Thoracic aorta (tissue), 2 donors: ENCODE results near the gene UBXN2A. TPM values are rescaled to one million over a fixed set of nuclear protein-coding genes. Genes with fewer than 3 reads are reported as not detected.

Source experiments
- ATAC-seq: fragments of 150-250 bp; one replicate; pipeline ENCODE4 v1.8.0; 2017; ENCODE audit warnings: low read depth; ENCODE audit not compliant: insufficient number of reproducible peaks, low FRiP score
- DNase-seq: peaks from one replicate; pipeline ENCODE4 v3.0.0-alpha.2; 2020; ENCODE audit warnings: low spot score
- H3K27ac ChIP-seq, 2 donors: fragments of 200-600 bp; sonication (generic); 1 replicate in 1 of 2; 2 replicates in 1 of 2; pipeline ENCODE4 v1.5.1; 2016; ENCODE audit warnings: mild to moderate bottlenecking in 2 of 2, moderate library complexity in 2 of 2
- H3K27me3 ChIP-seq: fragments of 200-600 bp; sonication (generic); replicated peaks from 2 replicates; pipeline ENCODE4 v1.6.0; 2016; ENCODE audit warnings: mild to moderate bottlenecking; ENCODE audit not compliant: insufficient read depth
- H3K36me3 ChIP-seq: fragments of 200-600 bp; sonication (generic); one replicate; pipeline ENCODE4 v1.5.1; 2016
- H3K4me1 ChIP-seq, 2 donors: fragments of 200-600 bp; sonication (generic); 1 replicate in 1 of 2; 2 replicates in 1 of 2; pipeline versions ENCODE4 v1.5.1 to v1.6.0; 2016; ENCODE audit warnings: low read depth in 2 of 2, mild to moderate bottlenecking in 1 of 2; ENCODE audit not compliant: control insufficient read depth in 1 of 2
- H3K4me3 ChIP-seq: fragments of 200-600 bp; sonication (generic); 2 replicates; pipeline ENCODE4 v1.5.1; 2016; ENCODE audit warnings: mild to moderate bottlenecking
- H3K9me3 ChIP-seq: fragments of 200-600 bp; sonication (generic); 2 replicates; pipeline ENCODE4 v1.5.1; 2016
- total RNA-seq, 2 donors: library from RNA; depleted of rRNA; stranded (reverse); fragments of >200 nt; gene quantifications; one replicate each; pipeline versions ENCODE4 v1.1.0 to v1.2.3, GENCODE V29; 2016
- TF ChIP-seq, protein P1 (sequence below): fragments of 200-600 bp; sonication (generic); IDR thresholded peaks from one replicate; pipeline ENCODE4 v1.5.1; 2019; ENCODE audit warnings: antibody characterized with exemption

Gene UBXN2A, protein sequence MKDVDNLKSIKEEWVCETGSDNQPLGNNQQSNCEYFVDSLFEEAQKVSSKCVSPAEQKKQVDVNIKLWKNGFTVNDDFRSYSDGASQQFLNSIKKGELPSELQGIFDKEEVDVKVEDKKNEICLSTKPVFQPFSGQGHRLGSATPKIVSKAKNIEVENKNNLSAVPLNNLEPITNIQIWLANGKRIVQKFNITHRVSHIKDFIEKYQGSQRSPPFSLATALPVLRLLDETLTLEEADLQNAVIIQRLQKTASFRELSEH
- 10 to 100 TPM in 1 of 2 donors, 1 to 10 TPM in 1; 6.1 to 18.8 TPM for total RNA-seq

DNA sequence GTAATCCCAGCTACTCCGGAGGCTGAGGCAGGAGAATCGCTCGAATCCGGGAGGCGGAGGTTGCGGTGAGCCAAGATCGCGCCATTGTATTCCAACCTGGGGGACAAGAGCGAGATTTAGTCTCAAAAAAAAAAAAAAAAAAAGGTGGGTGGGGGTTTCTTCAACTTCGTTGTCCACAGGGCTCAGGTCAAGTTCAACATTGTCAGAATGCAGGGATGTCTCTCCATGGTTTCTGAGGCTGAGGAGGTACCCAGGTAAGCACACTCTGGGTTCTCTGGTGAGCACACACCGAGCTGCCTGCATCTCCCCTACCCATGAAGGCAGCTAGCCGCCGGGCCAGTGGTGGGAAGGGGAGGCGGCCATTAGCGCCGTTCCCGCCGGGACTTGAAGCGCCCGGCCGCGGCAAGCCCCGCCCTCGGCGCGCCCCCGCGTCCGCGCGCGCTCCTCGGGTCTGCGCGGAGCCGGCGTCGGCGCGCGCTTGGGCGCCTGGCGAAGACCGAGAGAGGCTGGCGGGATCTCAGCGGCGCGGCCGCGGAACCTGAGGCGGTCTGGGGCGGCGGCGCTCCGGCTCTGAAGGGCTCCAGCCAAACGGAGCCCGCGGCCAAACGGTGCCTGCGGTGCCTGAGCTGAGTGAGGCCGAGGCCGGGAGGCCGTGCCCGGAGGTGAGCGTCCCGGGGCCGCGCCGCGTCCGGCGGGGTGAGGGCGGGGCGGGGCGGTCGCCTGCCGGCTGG is at the start of gene UBXN2A:
UBXN2A (plus strand) TSS at position 477 of the 731 bp plus-strand sequence. CDS start 17,852 bp downstream, outside the sequence.
- Histone ChIP-seq H3K36me3 (no peaks in the 10 kb centered on the region), H3K4me1 (peaks cover 8 to 32% of the 10 kb centered on the region in 2 donors), H3K27ac (peak within 1 kb of the TSS; percentile 84), H3K9me3 (no peaks in the 10 kb centered on the region), H3K27me3 (no peaks in the 10 kb centered on the region), H3K4me3 (peak within 1 kb of the TSS; percentile 94)
- ATAC-seq (peak; percentile 63), DNase-seq (no peak)
- TF ChIP-seq, protein P1, sequence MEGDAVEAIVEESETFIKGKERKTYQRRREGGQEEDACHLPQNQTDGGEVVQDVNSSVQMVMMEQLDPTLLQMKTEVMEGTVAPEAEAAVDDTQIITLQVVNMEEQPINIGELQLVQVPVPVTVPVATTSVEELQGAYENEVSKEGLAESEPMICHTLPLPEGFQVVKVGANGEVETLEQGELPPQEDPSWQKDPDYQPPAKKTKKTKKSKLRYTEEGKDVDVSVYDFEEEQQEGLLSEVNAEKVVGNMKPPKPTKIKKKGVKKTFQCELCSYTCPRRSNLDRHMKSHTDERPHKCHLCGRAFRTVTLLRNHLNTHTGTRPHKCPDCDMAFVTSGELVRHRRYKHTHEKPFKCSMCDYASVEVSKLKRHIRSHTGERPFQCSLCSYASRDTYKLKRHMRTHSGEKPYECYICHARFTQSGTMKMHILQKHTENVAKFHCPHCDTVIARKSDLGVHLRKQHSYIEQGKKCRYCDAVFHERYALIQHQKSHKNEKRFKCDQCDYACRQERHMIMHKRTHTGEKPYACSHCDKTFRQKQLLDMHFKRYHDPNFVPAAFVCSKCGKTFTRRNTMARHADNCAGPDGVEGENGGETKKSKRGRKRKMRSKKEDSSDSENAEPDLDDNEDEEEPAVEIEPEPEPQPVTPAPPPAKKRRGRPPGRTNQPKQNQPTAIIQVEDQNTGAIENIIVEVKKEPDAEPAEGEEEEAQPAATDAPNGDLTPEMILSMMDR = no peak

DNA sequence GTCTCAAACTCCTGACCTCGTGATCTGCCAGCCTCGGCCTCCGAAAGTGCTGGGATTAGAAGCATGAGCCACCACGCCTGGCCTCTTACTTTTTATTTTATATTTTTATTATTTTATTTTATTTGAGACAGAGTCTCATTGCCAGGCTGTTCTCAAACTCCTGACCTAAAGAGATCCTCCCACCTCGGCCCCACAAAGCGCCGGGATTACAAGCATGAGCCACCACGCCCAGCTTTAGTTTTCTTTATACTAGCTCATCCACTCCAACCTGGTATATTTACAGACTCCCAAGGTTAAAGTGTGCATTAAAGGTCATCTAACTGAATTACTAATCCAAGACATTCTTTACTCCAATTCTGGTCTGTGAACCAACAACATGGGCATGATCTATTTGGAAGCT is 40.1 kb upstream of the UBXN2A start:
- no peak overlapping the region for H3K4me3 ChIP-seq
- TF ChIP-seq, protein P1 = no peak
- H3K36me3 ChIP-seq = no peaks in the 10 kb centered on the region
- H3K9me3 ChIP-seq = no peaks in the 10 kb centered on the region
- no peak overlapping the region for H3K27ac ChIP-seq
- no peaks in the 10 kb centered on the region for H3K27me3 ChIP-seq
- peaks cover 24 to 31% of the 10 kb centered on the region in 2 donors for H3K4me1 ChIP-seq
- DNase-seq = no peak
- ATAC-seq = no peak

DNA sequence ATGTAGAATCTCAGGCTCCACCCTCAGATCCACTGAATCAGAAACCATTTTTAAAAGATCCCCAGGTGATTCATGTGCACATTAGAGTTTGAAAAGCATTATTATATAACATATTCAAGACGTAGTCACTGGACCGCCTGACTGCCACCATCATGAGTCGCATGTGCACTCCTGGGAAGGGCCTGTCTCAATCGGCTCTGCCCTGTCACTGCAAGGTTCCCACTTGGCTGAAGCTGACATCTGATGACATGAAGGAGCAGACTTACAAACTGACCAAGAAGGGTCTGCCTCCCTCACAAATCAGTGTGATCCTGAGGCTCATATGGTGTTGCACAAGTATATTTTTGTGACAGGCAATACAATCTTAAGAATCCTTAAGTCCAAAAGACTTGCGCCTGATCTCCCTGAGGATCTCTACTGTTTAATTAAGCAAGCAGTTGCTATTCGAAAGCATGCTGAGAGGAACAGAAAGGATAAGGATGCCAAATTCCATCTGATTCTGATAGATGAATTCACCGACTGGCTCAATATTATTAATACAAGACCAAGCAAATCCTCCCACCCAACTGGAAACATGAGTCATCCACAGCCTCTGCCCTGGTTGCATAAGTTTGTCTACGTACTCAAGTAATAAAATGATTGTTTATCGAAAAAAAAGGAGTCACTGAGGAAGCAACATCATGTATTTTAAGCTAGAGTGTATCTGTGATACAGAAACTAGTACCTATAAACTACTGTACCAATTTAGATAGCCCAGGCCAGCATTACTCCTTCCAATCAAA is 39.5 kb upstream of the UBXN2A start:
- Histone ChIP-seq H3K4me1 (peaks cover 28 to 34% of the 10 kb centered on the region in 2 donors), H3K27ac (no peak overlapping the region), H3K27me3 (no peaks in the 10 kb centered on the region), H3K4me3 (no peak overlapping the region), H3K36me3 (no peaks in the 10 kb centered on the region), H3K9me3 (no peaks in the 10 kb centered on the region)
- TF ChIP-seq, protein P1 = no peak
- DNase-seq = no peak
- ATAC-seq = no peak

DNA sequence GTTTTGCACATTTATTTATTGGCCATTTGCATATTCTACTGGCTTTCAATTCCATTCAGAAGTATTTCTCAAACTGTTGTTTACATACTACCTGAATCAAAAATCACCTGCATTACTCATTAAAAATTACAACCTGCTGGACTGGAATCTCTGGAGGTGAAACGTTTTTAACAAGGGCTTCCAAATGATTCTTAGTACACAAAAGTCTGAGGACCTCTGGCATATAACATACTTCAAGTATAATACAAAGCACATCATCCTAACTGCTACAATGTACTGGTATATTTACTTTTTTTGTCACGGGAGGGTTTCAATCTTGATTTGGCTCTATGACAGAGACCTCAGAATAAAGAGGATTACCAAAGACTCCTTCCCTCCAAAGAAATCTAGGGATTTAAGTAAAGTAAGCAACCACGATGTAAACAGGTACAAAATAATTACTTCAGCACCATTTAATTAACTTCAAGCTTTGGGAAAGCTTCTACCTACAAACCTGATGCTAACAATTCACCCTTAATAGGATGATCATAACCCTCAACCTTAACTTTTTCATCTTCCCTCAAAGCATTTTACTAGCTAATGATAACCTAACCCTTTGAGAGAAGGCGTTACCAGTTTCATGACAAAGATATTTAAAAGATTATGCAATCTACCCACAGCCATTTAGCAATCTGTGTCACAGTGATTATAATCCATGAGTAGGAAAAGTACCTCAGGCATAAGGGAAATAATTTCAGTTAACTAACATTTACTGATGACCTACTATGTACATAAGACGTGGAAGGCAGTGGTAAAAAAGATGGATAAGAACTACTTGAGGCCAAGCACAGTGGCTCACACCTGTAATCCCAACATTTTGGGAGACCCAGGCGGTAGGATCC is 38.1 kb upstream of the UBXN2A start:
- H3K4me1 ChIP-seq = peaks cover 28 to 34% of the 10 kb centered on the region in 2 donors

More for the DNA sequence above, 38.1 kb upstream of the UBXN2A start:
- Histone ChIP-seq H3K9me3 (no peaks in the 10 kb centered on the region), H3K27ac (no peak overlapping the region), H3K36me3 (no peaks in the 10 kb centered on the region), H3K27me3 (no peaks in the 10 kb centered on the region), H3K4me3 (no peak overlapping the region)
- TF ChIP-seq, protein P1 = no peak
- DNase-seq (no peak), ATAC-seq (peak; percentile 19)
